HepG2 (cell line): ENCODE results near the gene LCORL. TPM values are rescaled to one million over a fixed set of nuclear protein-coding genes. Genes with fewer than 3 reads are reported as not detected.
A peak's percentile ranks its signal among the peaks of the same experiment; 100 is the strongest.

Source experiments
- AKNA ChIP-seq: sonication (generic); formaldehyde crosslinking; IDR thresholded peaks from 2 replicates; pipeline ENCODE4 v1.4.0; 2020; ENCODE audit warnings: missing genetic modification reagents, borderline replicate concordance
- IKZF4 ChIP-seq: sonication (generic); formaldehyde crosslinking; IDR thresholded peaks from 2 replicates; pipeline ENCODE4 v1.5.1; 2020; ENCODE audit warnings: borderline replicate concordance, mild to moderate bottlenecking, low read depth, missing genetic modification reagents; ENCODE audit errors: not compliant biosample characterization
- MAX ChIP-seq: IDR thresholded peaks from 2 replicates; pipeline ENCODE4 v1.6.1; 2012; ENCODE audit warnings: inconsistent platforms
- REXO4 ChIP-seq: sonication (generic); formaldehyde crosslinking; IDR thresholded peaks from 2 replicates; pipeline ENCODE4 v1.8.0; 2022; ENCODE audit warnings: missing genetic modification reagents, mild to moderate bottlenecking, borderline replicate concordance
- SOX6 ChIP-seq, 2 experiments: fragments of 450-650 bp in 1 of 2; sonication (generic) in 1 of 2; formaldehyde crosslinking in 1 of 2; IDR thresholded peaks; 2 replicates each; pipeline versions ENCODE4 v1.4.0 to v1.6.1; 2017 to 2020; ENCODE audit warnings: antibody characterized with exemption in 1 of 2, mild to moderate bottlenecking in 1 of 2, missing genetic modification reagents in 1 of 2
- TEAD3 ChIP-seq: optimal IDR thresholded peaks from 2 replicates; pipeline ENCODE3; 2016; ENCODE audit warnings: borderline replicate concordance
- TEF ChIP-seq: sonication (generic); formaldehyde crosslinking; IDR thresholded peaks from 2 replicates; pipeline ENCODE4 v1.5.0; 2020; ENCODE audit warnings: missing genetic modification reagents
- YEATS2 ChIP-seq: sonication (generic); formaldehyde crosslinking; IDR thresholded peaks from 2 replicates; pipeline ENCODE4 v1.4.0; 2020; ENCODE audit warnings: missing genetic modification reagents, borderline replicate concordance
- ZBTB39 ChIP-seq: sonication (generic); formaldehyde crosslinking; IDR thresholded peaks from 2 replicates; pipeline ENCODE4 v1.5.0; 2020; ENCODE audit warnings: missing genetic modification reagents
- ZFP41 ChIP-seq: sonication (generic); formaldehyde crosslinking; IDR thresholded peaks from 2 replicates; pipeline ENCODE4 v1.4.0; 2020; ENCODE audit warnings: mild to moderate bottlenecking, missing genetic modification reagents, borderline replicate concordance
- ZNF121 ChIP-seq: sonication (generic); formaldehyde crosslinking; IDR thresholded peaks from 2 replicates; pipeline ENCODE4 v1.5.0; 2020; ENCODE audit warnings: mild to moderate bottlenecking, missing genetic modification reagents
- ZNF367 ChIP-seq: sonication (generic); formaldehyde crosslinking; IDR thresholded peaks from 2 replicates; pipeline ENCODE4 v1.4.0; 2020; ENCODE audit warnings: missing genetic modification reagents, borderline replicate concordance
- ZNF550 ChIP-seq: sonication (generic); formaldehyde crosslinking; IDR thresholded peaks from 2 replicates; pipeline ENCODE4 v1.4.0; 2020; ENCODE audit warnings: mild to moderate bottlenecking, missing genetic modification reagents, borderline replicate concordance
- ZNF589 ChIP-seq: sonication (generic); formaldehyde crosslinking; conservative IDR thresholded peaks from 2 replicates; pipeline ENCODE4 v1.8.0; 2022; ENCODE audit warnings: mild to moderate bottlenecking, moderate library complexity, missing genetic modification reagents
- ZNF724P ChIP-seq: sonication (generic); formaldehyde crosslinking; IDR thresholded peaks from 2 replicates; pipeline ENCODE4 v1.8.0; 2022; ENCODE audit warnings: missing genetic modification reagents, borderline replicate concordance
- ZNF746 ChIP-seq: sonication (generic); formaldehyde crosslinking; IDR thresholded peaks from 2 replicates; pipeline ENCODE4 v1.8.0; 2022; ENCODE audit warnings: mild to moderate bottlenecking, missing genetic modification reagents
- ZNF784 ChIP-seq: sonication (generic); formaldehyde crosslinking; IDR thresholded peaks from 2 replicates; pipeline ENCODE4 v1.5.1; 2020; ENCODE audit warnings: missing genetic modification reagents, mild to moderate bottlenecking, borderline replicate concordance
- ZNF839 ChIP-seq: sonication (generic); formaldehyde crosslinking; IDR thresholded peaks from 2 replicates; pipeline ENCODE4 v1.4.0; 2020; ENCODE audit warnings: missing genetic modification reagents, mild to moderate bottlenecking, borderline replicate concordance
- ZNF879 ChIP-seq: sonication (generic); formaldehyde crosslinking; IDR thresholded peaks from 2 replicates; pipeline ENCODE4 v1.8.1; 2023; ENCODE audit warnings: missing genetic modification reagents
- ZSCAN25 ChIP-seq: sonication (generic); formaldehyde crosslinking; IDR thresholded peaks from 2 replicates; pipeline ENCODE4 v1.8.0; 2022; ENCODE audit warnings: mild to moderate bottlenecking, missing genetic modification reagents
- polyA plus RNA-seq, 8 experiments: library from polyadenylated mRNA; depleted of rRNA in 3 of 8; stranded (reverse) in 7 of 8; unstranded in 1 of 8; fragments of >200 nt; fragmentation: Illumina TruSeq in 4 of 8; extraction: Trizol in 4 of 8; gene quantifications; 2 replicates each; pipeline versions ENCODE4 v1.2.1 to v1.2.3, GENCODE V29; 2011 to 2016; ENCODE audit warnings: low read depth in 4 of 8, missing spikeins in 1 of 8, mixed read lengths in 1 of 8; ENCODE audit not compliant: insufficient read depth in 1 of 8
- total RNA-seq, 5 experiments: library from RNA; depleted of rRNA; stranded (reverse); fragments of >200 nt; fragmentation: Illumina TruSeq; extraction: Trizol; gene quantifications; 2 replicates each; pipeline ENCODE4 v1.2.3, GENCODE V29; 2016; ENCODE audit warnings: low read depth in 1 of 5

Gene LCORL
- total and polyA plus RNA-seq, 2 of the 13 experiments (the other 11 are each of a cell fraction or from before 2014, with no cell fraction given): 5.3 to 14.5 TPM

DNA sequence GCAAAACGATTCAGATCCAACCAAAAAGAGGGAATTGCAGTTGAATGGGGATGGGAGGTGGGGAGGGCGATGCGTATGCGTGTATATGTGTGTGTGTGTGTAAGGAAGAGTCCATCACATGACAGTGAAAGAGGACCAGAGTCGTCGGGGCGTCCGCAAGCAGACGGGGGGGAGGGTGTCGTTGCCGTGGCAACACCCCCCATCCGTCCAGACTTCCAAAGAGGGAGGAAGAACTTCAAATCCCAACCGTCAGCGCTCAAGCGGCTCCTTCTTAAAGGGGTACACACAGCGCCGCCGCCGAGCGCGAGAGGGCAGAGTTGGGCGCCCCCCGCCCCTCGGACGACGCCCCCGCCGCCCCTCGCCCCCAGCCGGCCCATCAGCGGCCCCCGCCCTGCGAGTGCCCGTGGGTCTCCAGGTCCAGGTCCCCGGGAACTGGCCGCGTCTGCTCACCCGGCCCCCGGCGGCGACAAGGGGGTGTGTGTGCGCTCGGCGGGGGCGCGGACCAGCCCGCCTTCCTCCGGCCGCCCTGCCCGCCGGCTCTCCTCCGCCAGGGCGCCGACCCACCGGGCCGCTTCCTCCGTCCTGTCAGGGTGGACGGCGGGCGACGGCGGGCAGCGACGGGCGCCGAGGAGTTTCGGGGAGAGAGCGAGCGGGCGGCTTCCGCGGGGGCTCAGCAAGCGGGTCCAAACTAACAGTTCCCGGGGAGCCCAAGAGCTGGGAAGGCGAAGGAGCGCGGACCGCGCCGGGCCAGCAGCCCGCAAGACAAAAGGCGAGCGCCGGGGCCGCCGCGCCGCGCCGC lies 685 bp downstream of the LCORL start (continued):
- TF ChIP-seq ZBTB39 (no peak), ZNF589 (CRISPR knock-in tag) (no peak), YEATS2 (CRISPR knock-in tag) (no peak), TEAD3 (CRISPR knock-in tag) (no peak), TEF (CRISPR knock-in tag) (no peak), ZNF724P (CRISPR knock-in tag) (no peak), AKNA (CRISPR knock-in tag) (no peak), SOX6 (IDR thresholded peaks at IDR 0.05) (no peak), SOX6 (CRISPR knock-in tag; IDR thresholded peaks at IDR 0.05) (0 out of 2 replicates have a peak, but pooled peaks have one; percentile 17), MAX (no peak), ZFP41 (CRISPR knock-in tag) (no peak), ZNF784 (no peak; the same call in 1 of the 2 replicates), REXO4 (CRISPR knock-in tag) (no peak), ZNF367 (CRISPR knock-in tag) (no peak), ZNF746 (CRISPR knock-in tag) (no peak), IKZF4 (CRISPR knock-in tag) (no peak), ZSCAN25 (no peak), ZNF879 (no peak), ZNF839 (CRISPR knock-in tag) (no peak), ZNF121 (CRISPR knock-in tag) (no peak), ZNF550 (CRISPR knock-in tag) (no peak)
